Skeletal muscle satellite cell (primary cell): ENCODE measurements around the gene VSX1.

Experiments
- H3K27me3 ChIP-seq: 2 replicates; pipeline ENCODE4 v1.7.0; 2013; ENCODE audit warnings: low read length; ENCODE audit not compliant: control insufficient read depth, insufficient read depth
- H3K36me3 ChIP-seq: 2 replicates; pipeline ENCODE4 v1.7.0; 2013; ENCODE audit warnings: mild to moderate bottlenecking, control low read depth, low read length; ENCODE audit not compliant: insufficient read depth
- H3K4me1 ChIP-seq: 2 replicates; pipeline ENCODE4 v1.7.0; 2013; ENCODE audit warnings: low read length; ENCODE audit not compliant: control insufficient read depth, insufficient read depth
- H3K4me2 ChIP-seq: 2 replicates; pipeline ENCODE4 v1.7.0; 2013; ENCODE audit warnings: mild to moderate bottlenecking, low read length
- H3K4me3 ChIP-seq: 2 replicates; pipeline ENCODE4 v1.7.0; 2013; ENCODE audit warnings: low read length
- H3K9ac ChIP-seq: 2 replicates; pipeline ENCODE4 v1.7.0; 2013; ENCODE audit warnings: mild to moderate bottlenecking, low read depth, low read length, moderate library complexity
- H3K9me3 ChIP-seq: replicated peaks from 2 replicates; pipeline ENCODE4 v1.7.0; 2013; ENCODE audit warnings: mild to moderate bottlenecking, control low read depth, low read length

VSX1 gene

DNA sequence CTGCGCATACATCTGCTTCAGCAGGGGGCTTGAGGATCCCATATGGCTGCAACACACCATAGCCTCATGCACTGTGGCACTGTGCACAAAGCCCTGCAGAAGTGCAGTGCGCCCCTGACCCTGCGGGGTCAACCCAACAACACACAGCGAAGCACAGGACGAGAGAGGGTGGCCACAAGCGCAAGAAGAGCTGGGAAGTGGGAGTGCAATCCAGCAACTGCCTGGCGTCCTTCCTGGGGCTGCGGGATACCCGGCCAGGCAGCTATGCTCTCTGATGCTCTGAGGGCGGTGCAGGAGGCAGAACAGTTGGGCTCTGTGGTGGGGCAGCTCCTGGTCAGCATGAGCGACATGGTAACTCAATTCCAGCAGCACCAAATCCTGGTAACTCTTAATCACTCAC lies 18.4 kb downstream of the VSX1 start:
- peaks cover 81% of the 10 kb centered on the region for H3K27me3 ChIP-seq
- H3K9me3 ChIP-seq = no peaks in the 10 kb centered on the region
- H3K4me1 ChIP-seq = peaks cover 7% of the 10 kb centered on the region
- no peaks in the 10 kb centered on the region for H3K36me3 ChIP-seq
- no peak overlapping the region for H3K4me2 ChIP-seq
- H3K9ac ChIP-seq = no peak overlapping the region
- H3K4me3 ChIP-seq = no peak overlapping the region

DNA sequence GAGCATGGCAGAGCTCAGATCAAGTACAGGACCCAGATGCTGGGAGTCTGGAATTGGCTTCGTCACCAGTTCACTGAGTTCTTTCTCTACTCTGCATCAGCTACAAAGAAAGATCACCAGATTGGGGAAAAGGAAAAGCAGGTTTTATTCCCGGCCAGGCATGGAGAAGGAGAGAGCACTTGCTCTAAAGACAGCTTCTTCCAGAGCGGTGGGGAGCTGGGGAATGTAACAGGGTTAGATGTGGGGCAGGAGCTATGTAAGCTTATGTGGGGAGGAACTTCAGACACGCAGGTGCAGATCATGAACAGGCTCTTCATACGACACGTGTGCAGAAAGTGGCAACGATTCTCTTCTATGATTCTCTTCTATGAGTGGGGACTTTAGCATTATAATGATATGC lies 19.1 kb downstream of the VSX1 start:
- Histone ChIP-seq H3K27me3 (peaks cover 79% of the 10 kb centered on the region), H3K4me1 (peaks cover 11% of the 10 kb centered on the region), H3K4me2 (no peak overlapping the region), H3K9ac (no peak overlapping the region), H3K36me3 (no peaks in the 10 kb centered on the region), H3K9me3 (no peaks in the 10 kb centered on the region), H3K4me3 (no peak overlapping the region)

DNA sequence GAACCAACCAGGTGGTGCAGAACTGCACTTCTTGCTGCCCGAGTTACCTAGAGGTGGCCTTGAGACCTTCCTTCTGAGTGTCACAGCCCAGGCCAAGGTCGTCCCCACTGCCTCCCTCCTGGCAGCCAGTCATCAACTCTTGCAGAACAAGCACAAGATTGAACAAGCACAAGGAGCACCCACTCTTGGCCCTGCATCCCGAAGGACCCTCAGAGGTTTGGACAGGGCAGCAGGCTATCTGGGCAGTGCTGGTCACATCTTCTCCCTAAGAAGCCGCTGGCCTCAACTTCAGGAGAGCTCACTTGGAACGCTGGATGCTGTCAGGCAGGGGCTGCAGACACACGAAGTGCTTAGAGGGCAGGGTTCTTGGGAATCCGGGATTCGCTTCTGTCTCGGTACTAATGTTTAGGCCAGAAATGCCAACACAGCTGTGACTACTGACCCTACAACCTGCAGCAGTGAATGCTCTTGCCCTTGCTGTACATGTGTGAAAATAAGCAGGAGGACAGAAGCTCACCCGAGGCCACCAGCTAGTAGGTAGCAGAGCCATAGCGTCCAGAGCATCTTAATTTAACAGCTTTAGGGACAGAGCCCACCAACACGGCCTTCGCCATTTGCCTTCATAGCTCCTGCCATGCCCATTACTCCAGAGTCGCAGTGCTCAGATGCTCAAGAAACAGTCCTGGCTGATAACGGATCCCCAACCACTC lies 20.0 kb downstream of the VSX1 start:
- no peaks in the 10 kb centered on the region for H3K9me3 ChIP-seq
- no peak overlapping the region for H3K4me3 ChIP-seq
- H3K9ac ChIP-seq = no peak overlapping the region
- no peak overlapping the region for H3K4me2 ChIP-seq
- no peaks in the 10 kb centered on the region for H3K36me3 ChIP-seq
- peaks cover 85% of the 10 kb centered on the region for H3K27me3 ChIP-seq
- H3K4me1 ChIP-seq = peaks cover 20% of the 10 kb centered on the region

DNA sequence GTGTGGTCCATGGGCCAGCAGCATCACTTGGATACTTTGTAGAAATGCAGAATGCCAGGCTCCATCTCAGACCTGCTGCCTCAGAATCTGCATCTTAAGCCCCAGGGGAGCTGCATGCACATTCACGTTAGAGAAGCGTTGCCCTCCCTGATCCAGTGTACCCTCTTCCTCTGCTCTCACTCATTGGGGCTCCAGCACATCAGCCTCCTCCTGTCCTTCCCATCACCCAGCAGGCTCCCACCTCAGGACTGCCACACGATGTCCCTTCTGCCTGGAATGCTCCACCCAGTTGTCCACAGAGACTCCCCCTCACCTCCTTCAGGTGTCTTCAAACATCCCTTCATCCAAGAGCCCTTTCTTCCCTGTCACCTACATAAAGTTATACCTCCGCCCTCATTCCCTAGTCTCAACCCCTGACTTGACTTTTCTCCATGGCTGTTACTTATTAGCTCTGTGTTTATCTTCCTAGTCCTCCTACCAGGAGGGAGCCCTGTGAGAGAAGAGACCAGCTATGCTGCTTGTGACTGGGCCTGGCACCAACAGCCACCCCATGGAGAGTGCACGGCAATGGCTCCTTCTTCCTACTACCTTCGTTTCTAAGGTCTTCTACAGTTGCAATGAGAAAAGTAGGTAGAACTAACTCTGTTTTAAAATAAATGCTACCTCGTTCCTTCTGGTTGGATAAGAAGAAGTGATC lies 20.7 kb downstream of the VSX1 start:
- no peak overlapping the region for H3K4me3 ChIP-seq
- H3K36me3 ChIP-seq = no peaks in the 10 kb centered on the region
- no peak overlapping the region for H3K9ac ChIP-seq
- H3K4me1 ChIP-seq = peaks cover 26% of the 10 kb centered on the region
- H3K9me3 ChIP-seq = no peaks in the 10 kb centered on the region
- no peak overlapping the region for H3K4me2 ChIP-seq
- peaks cover 86% of the 10 kb centered on the region for H3K27me3 ChIP-seq

DNA sequence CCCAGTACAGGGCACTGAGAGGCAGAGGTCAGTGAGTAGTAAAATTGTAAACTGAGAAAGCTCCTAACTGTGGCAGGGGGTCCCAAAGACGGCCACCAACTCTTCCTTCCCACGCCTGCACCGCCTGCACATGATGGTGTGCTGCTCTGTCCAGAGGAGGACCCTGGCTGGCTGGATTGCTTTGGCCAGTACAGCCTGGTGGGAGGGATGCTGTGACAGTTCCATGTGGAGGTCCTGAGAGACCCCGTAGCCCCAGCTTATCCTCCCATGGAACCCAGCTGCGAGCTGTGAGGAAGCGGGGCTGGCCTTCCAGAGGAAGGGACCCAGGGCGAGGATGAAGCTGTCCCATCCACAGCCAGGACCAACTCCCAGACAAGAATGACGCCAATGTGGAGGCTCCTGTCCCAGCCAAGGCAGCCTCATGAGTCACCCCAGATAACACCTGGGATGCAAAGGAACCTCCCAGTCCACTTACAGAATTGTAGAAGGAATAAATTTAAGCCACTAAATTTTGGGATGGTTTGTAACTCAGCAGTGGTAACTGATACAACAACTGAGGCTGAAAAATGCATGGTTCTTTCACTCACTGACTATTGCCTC lies 22.0 kb downstream of the VSX1 start:
- H3K36me3 ChIP-seq = no peaks in the 10 kb centered on the region
- peaks cover 26% of the 10 kb centered on the region for H3K4me1 ChIP-seq
- H3K9me3 ChIP-seq = no peaks in the 10 kb centered on the region
- no peak overlapping the region for H3K4me2 ChIP-seq
- H3K27me3 ChIP-seq = peaks cover 75% of the 10 kb centered on the region
- H3K9ac ChIP-seq = no peak overlapping the region
- H3K4me3 ChIP-seq = no peak overlapping the region

DNA sequence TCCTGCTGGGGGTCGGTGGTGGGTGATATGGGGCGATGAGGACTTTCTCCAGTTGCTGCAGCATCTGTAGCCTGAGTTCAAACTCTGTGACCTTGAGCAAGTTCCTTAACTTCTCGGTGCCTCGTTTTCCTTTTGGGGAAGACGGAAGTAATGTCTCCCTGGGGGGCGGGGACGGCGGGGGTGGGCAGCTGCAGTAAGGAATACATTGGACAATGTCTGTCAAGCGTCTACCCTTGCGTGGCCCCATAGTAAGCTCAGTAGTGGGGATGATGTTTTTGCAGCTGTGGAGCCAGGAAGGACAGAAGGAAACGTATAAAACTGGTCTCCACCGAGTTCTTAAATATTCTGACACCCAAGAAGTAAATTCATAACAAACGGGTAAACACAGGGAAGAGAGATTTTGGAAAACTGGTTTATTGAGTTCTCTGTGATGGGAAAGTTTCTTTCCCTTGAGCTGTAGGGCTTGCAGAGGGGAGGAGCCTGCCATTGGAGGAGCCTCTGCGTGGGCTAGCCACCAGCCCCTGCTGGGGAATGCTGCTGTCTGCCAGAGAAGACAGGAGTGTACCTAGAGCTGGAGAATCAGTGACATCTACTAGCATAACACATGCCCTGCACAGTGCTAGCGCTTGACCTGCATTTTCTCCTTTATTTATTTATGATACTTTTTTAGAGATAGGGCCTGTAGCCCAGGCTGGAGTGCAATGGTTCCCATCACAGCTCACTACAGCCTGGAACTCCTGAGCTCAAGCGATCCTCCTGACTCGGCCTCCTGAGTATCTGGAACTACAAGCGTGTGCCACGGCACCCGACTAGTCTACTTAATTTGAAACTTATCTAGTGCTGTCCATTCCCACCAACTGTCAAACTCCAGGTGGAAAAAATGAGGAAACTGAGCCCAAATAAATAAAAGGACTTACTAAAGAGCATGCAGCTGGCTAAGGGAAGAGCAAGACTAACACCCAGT lies 22.8 kb downstream of the VSX1 start:
- Histone ChIP-seq H3K4me1 (peaks cover 26% of the 10 kb centered on the region), H3K9me3 (no peaks in the 10 kb centered on the region), H3K4me3 (peak overlapping the region; percentile 69), H3K9ac (peak overlapping the region; percentile 46), H3K27me3 (peaks cover 73% of the 10 kb centered on the region), H3K4me2 (peak overlapping the region; percentile 97), H3K36me3 (no peaks in the 10 kb centered on the region)

DNA sequence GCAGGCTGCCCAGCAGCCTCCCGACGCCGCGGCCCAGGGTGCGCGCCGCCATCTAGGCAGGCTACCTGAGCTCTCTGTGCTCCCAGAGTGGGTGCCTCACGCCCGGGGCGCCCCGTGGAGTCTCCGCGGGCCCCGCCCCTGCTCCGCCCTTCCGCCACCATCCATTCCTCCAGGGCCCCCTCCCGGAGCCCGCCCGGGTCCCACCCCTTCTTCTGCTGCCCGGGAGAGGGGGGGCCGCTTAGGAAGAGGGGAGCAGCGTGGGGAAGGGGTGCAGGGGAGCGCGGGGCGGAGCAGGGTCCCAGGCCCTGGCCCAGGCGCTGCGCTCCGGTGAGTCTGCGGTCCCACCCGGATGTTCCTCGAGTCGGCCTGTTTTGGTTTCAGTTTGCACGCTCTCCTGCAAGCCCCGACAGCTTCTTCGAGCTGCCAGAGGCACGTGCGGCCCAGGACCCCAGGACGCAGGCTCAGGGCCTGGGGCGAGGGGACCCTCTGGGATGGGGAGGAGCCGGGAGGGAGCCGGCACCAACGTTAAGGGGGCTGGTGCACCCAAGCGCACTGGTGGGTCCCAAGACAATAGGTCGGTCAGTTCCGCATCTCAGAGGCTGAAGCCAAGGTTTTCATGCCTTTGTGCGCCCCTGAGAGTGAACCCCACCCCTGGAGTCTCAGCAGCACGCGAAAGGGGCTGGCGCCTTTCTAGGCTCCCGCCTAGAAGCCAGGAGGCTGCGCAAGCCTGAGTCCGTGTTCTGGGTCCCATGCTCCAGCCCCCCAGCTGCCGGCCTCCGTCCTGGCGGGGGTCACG lies 23.7 kb downstream of the VSX1 start, which contains the start of gene ACSS1:
ACSS1 (minus strand) TSS at position 89 of the 796 bp plus-strand sequence; CDS start at position 52, 37 bp downstream.
- peak within 1 kb of the TSS; percentile 69 for H3K4me3 ChIP-seq
- peak within 1 kb of the TSS; percentile 46 for H3K9ac ChIP-seq
- peaks cover 31% of the 10 kb centered on the region for H3K4me1 ChIP-seq

DNA sequence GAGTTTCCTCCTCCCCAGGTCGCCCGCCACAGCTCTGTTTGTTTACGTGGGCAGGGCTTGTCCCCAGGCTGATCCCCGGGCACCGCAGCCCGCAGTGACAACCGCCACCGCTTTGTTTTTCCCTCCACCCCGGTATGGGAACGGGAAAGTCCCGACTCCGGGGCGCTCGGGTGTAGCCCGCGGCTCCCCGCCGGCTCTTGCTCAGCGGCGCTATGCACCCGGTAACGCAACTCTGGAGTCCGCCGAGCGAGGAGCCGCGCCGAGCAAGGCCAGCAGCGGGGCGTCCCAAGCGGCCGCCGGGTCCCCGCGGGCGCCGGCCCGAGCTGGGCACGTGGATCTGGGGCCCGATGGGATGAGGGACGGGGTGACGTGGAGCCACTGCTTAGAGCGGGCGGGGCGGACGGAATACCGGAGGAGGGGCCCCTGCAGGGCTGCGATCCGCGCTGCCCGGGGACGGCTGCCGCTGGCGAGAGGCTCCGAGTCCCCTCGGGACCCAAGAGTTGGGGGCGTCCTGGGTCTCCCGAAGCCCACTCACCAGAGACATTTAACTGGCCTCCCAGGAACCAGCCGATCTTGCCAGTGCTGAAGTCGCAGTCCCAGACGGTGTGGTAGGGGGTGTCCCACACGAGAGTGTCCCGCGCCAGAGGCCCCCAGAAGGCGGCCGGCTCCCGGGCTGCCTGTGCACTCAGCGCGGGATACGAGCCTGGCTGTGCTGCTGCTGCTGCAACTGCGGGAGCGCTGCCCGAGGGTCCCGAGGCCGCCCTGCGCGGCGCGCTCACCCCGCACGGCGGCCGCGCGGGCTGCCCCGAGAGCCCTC lies 24.5 kb downstream of the VSX1 start:
- Histone ChIP-seq H3K4me1 (peaks cover 32% of the 10 kb centered on the region), H3K9ac (peak overlapping the region; percentile 46), H3K27me3 (peaks cover 66% of the 10 kb centered on the region), H3K4me3 (peak overlapping the region; percentile 69), H3K36me3 (no peaks in the 10 kb centered on the region), H3K4me2 (peak overlapping the region; percentile 97), H3K9me3 (no peaks in the 10 kb centered on the region)

More for the DNA sequence above, 23.7 kb downstream of the VSX1 start, which contains the start of gene ACSS1:
- H3K36me3 ChIP-seq = no peaks in the 10 kb centered on the region
- no peaks in the 10 kb centered on the region for H3K9me3 ChIP-seq
- peak within 1 kb of the TSS; percentile 97 for H3K4me2 ChIP-seq
- peaks cover 73% of the 10 kb centered on the region for H3K27me3 ChIP-seq

DNA sequence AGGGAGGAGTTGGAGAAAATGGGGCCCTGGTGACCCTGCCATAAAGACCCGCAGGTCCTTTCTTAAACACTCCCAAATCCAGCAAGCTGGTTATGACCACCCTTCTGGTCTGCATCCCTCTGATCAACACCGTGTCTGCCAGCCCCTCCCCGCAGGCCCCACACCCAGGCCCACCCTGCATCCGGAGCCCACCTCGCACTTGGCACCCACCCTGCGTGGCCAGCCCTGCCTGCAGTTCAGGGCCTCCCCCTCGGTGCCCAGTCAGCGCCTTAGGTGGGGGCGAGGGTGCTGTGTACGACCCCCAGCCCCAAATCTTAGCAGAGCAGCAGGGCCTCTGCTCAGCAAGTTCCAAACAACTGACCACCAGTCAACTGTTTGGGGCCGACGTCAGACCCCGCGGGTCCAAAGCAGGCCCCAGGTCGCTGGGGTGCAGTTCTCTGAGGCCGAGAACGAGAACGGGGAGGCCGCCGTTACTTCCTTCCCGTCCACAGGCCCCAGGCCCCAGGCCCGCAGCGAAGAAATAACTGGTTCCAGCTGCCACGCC lies 25.2 kb downstream of the VSX1 start:
- no peaks in the 10 kb centered on the region for H3K36me3 ChIP-seq
- H3K4me2 ChIP-seq = peak overlapping the region; percentile 97
- H3K27me3 ChIP-seq = peaks cover 61% of the 10 kb centered on the region
- peak overlapping the region; percentile 69 for H3K4me3 ChIP-seq
- H3K4me1 ChIP-seq = peaks cover 32% of the 10 kb centered on the region
- no peaks in the 10 kb centered on the region for H3K9me3 ChIP-seq
- peak overlapping the region; percentile 46 for H3K9ac ChIP-seq
